MCF 10A (cell line): ENCODE data around the gene ARMC10. TPM values are rescaled to one million over a fixed set of nuclear protein-coding genes. Genes with fewer than 3 reads are reported as not detected.
A peak's percentile ranks its signal among the peaks of the same experiment; 100 is the strongest.

Experiments
- Bru-seq: library from RNA; stranded (reverse); fragments of 400-500 nt; gene quantifications from one replicate; lab custom pipeline; 2021; lab: Mats Ljungman, UMichigan
- BruChase-seq, 2 experiments: library from RNA; stranded (reverse); fragments of 400-500 nt; gene quantifications; one replicate each; lab custom pipeline; 2021; lab: Mats Ljungman, UMichigan
- BruUV-seq: library from RNA; stranded (reverse); fragments of 400-500 nt; replicated peaks from 2 replicates; lab custom pipeline; 2021; lab: Mats Ljungman, UMichigan
- CTCF ChIA-PET: fragments of 300-600 bp; sonication (Branson Sonifier 250); formaldehyde crosslinking; extraction: SDS; loops from one replicate; lab custom pipeline; 2021; ENCODE audit warnings: antibody characterized with exemption, inconsistent platforms; lab: Yijun Ruan, JAX
- POLR2A ChIA-PET: fragments of 300-600, 350-650 bp; sonication (Branson Sonifier 250); formaldehyde crosslinking; extraction: SDS; loops from one replicate; lab custom pipeline; 2020; ENCODE audit warnings: antibody characterized with exemption, inconsistent platforms; lab: Yijun Ruan, JAX
- DNase-seq: peaks from one replicate; pipeline ENCODE4 v3.0.0-alpha.2; 2018; ENCODE audit not compliant: unreplicated experiment
- H3K27ac Mint-ChIP-seq: one replicate; pipeline ENCODE4 v1.8.0; 2022; ENCODE audit warnings: mild to moderate bottlenecking, low read depth, mixed read lengths; ENCODE audit not compliant: unreplicated experiment
- H3K27me3 Mint-ChIP-seq: one replicate; pipeline ENCODE4 v1.8.0; 2022; ENCODE audit warnings: mixed read lengths; ENCODE audit not compliant: insufficient read depth, unreplicated experiment
- H3K36me3 Mint-ChIP-seq: one replicate; pipeline ENCODE4 v1.8.0; 2022; ENCODE audit warnings: mild to moderate bottlenecking, moderate library complexity, mixed read lengths; ENCODE audit not compliant: insufficient read depth, unreplicated experiment
- H3K4me1 Mint-ChIP-seq: one replicate; pipeline ENCODE4 v1.8.0; 2022; ENCODE audit warnings: mixed read lengths; ENCODE audit not compliant: insufficient read depth, unreplicated experiment
- H3K4me3 Mint-ChIP-seq: one replicate; pipeline ENCODE4 v1.8.0; 2022; ENCODE audit warnings: mild to moderate bottlenecking, moderate library complexity, mixed read lengths; ENCODE audit not compliant: unreplicated experiment
- H3K9me3 Mint-ChIP-seq: one replicate; pipeline ENCODE4 v1.8.0; 2022; ENCODE audit warnings: mixed read lengths; ENCODE audit not compliant: unreplicated experiment
- CTCF ChIP-seq: fragments of 200-600 bp; IDR thresholded peaks from one replicate; pipeline ENCODE4 v1.8.0; 2022; ENCODE audit warnings: antibody characterized with exemption, mild to moderate bottlenecking; ENCODE audit not compliant: unreplicated experiment
- intact Hi-C: fragments of 100-400 bp; cut with micrococcal nuclease; formaldehyde crosslinking; loops from 2 replicates; pipeline ENCODE4 v1.14.1; 2022
- long read RNA-seq: library from polyadenylated mRNA; stranded (forward); transcript quantifications from one replicate; pipeline ENCODE4 v2.0.0, GENCODE V29; 2022
- total RNA-seq: library from RNA; stranded (reverse); gene quantifications from 2 replicates; pipeline ENCODE4 v1.2.3, GENCODE V29; 2022

Gene ARMC10
- total RNA-seq (43.4 and 52.0 TPM in 2 replicates), Bru-seq, nascent RNA (percentile 88 among the genes with signal in this experiment), BruChase-seq, experiment 1, labeled RNA remaining after a 6-hour chase (percentile 83 among the genes with signal in this experiment), BruChase-seq, experiment 2, labeled RNA remaining after a 2-hour chase (percentile 86 among the genes with signal in this experiment)
- long read RNA-seq, transcript ARMC10-209 (5 exons, 2,347 nt) = minor isoform, 20 of 199 reads
- long read RNA-seq, transcript ARMC10-205 (6 exons, 2,445 nt) = minor isoform, 8 of 199 reads
- long read RNA-seq, transcript ARMC10-208 (6 exons, 2,524 nt) = major isoform, 83 of 199 reads
- long read RNA-seq, transcript ARMC10-202 (7 exons, 2,635 nt) = minor isoform, 55 of 199 reads
- long read RNA-seq, partial matches to known transcripts = 3 of 199 reads
- long read RNA-seq, other reads (novel, unspliced or antisense) = 21 of 199 reads

GRCh38 chr7:103074519-103075336, at the start of gene ARMC10, which contains the start of gene FBXL13:
TSS of gene ARMC10 (plus strand) at chr7:103075140. CDS start at chr7:103075273, 133 bp downstream.
TSS of gene FBXL13 (minus strand) at chr7:103074796.
- POLR2A ChIA-PET = interaction anchor here (0.6 to 4.0 kb wide), 24 partner anchors 9 to 326 kb away, joined by 3 to 45 read pairs (median 7); partner anchors contain the start of genes FAM185A, NAPEPLD and PSMC2
- Mint-ChIP-seq H3K9me3 (no peaks in the 10 kb centered on the region), H3K4me3 (peak within 1 kb of the TSS; percentile 83), H3K27me3 (no peaks in the 10 kb centered on the region), H3K4me1 (peaks cover 11% of the 10 kb centered on the region), H3K27ac (peak within 1 kb of the TSS; percentile 91), H3K36me3 (peaks cover 7% of the 10 kb centered on the region)
- CTCF ChIA-PET = interaction anchor here (0.6 to 7.8 kb wide), 9 partner anchors 10 to 328 kb away, joined by 3 to 65 read pairs (median 3); partner anchors contain the start of gene NAPEPLD
- peak; percentile 91 for DNase-seq
- no TSS peak for BruUV-seq
- peak; percentile 30 for TF ChIP-seq CTCF
- intact Hi-C loops = loop anchor here (2.0 kb wide), 1 partner anchor 74 kb away; the partner anchor contains the start of gene NAPEPLD

- Mint-ChIP-seq H3K4me1 (no peaks in the 10 kb centered on the region), H3K36me3 (no peaks in the 10 kb centered on the region), H3K27me3 (no peaks in the 10 kb centered on the region), H3K27ac (no peak overlapping the region), H3K9me3 (no peaks in the 10 kb centered on the region), H3K4me3 (no peak overlapping the region)
- intact Hi-C loops = no loop called here
- CTCF ChIA-PET = no interaction called here
- POLR2A ChIA-PET = no interaction called here
- TF ChIP-seq CTCF = no peak
- no TSS peak for BruUV-seq
- DNase-seq = no peak
These were observed 49.6 kb upstream of the ARMC10 start for GRCh38 chr7:103025341-103025740.

GRCh38 chr7:103031024-103031423, 43.9 kb upstream of the ARMC10 start:
- Mint-ChIP-seq H3K36me3 (no peaks in the 10 kb centered on the region), H3K9me3 (no peaks in the 10 kb centered on the region), H3K4me3 (no peak overlapping the region), H3K4me1 (no peaks in the 10 kb centered on the region), H3K27me3 (no peaks in the 10 kb centered on the region), H3K27ac (no peak overlapping the region)
- ChIA-PET POLR2A (no interaction called here), CTCF (no interaction called here)
- TF ChIP-seq CTCF = no peak
- BruUV-seq = no TSS peak
- intact Hi-C loops = no loop called here
- no peak for DNase-seq
